GM12892 (cell line): ENCODE data around the gene BPI.

Experiments used
- DNase-seq: peaks from one replicate; pipeline ENCODE4 v3.0.0; 2011; ENCODE audit not compliant: insufficient read length
- FAIRE-seq: peaks from 2 replicates; lab custom pipeline; 2011; peaks lifted over from hg19 to GRCh38; lab: Jason Lieb, UNC
- POLR2A ChIP-seq: IDR thresholded peaks from 2 replicates; pipeline ENCODE4 v1.6.1; 2011; ENCODE audit warnings: low read depth, low read length, control low read depth
- POLR2AphosphoS5 ChIP-seq: IDR thresholded peaks from 2 replicates; pipeline ENCODE4 v1.6.1; 2011; ENCODE audit warnings: low read depth, low read length, control low read depth
- TAF1 ChIP-seq: IDR thresholded peaks from 2 replicates; pipeline ENCODE4 v1.6.1; 2011; ENCODE audit warnings: low read depth, mild to moderate bottlenecking, control low read depth, low read length, borderline replicate concordance

BPI gene

GRCh38 chr20:38386851-38387250 is 82.9 kb downstream of the BPI start:
- DNase-seq (no peak), FAIRE-seq (no peak)
- no peak for TF ChIP-seq POLR2AphosphoS5
- TF ChIP-seq POLR2A: no peak
- no peak for TF ChIP-seq TAF1
